Testis (tissue), 2 donors: ENCODE measurements around the gene RFX1.

Source experiments
- CTCF ChIP-seq, 3 experiments: fragments of 450-650 bp in 2 of 3; fragments of 200-600 bp in 1 of 3; sonication (generic) in 1 of 3; IDR thresholded peaks; one replicate each; pipeline ENCODE4 v1.5.1; 2016 to 2019; ENCODE audit warnings: antibody characterized with exemption in 3 of 3, mild to moderate bottlenecking in 2 of 3, moderate library complexity in 1 of 3
- POLR2A ChIP-seq: fragments of 450-650 bp; IDR thresholded peaks from one replicate; pipeline ENCODE4 v1.6.1; 2017; ENCODE audit warnings: antibody characterized with exemption, mild to moderate bottlenecking, moderate library complexity

DNA sequence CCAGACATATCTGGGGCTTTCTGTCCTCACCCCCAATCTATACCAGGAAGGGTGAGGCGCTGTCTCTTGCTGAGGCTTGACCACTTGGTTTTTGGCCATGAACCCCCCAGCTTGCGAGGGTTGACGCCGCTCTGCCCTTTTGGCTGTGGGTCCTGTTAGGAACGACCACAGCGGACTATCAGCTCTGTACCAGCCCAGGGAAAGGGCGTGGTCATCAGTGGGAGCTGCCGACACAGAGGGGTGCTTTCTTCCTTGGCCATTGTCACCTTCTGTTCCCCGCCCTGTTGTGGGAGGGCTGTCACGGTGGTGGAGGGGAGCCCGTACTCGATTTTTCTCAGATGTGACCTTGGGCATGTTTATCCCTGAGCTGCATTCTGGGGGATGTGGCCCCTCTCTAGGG is 48.1 kb downstream of the RFX1 start:
- TF ChIP-seq CTCF (IDR thresholded peaks at IDR 0.05) (no peak), POLR2A (no peak)
